ENCODE data around the gene ADAMTSL3.

GRCh38 chr15:83970295-83970890 lies 316.5 kb downstream of the ADAMTSL3 start:
- TF ChIP-seq CTCF (IDR thresholded peaks at IDR 0.05) (no peak), POLR2A (IDR thresholded peaks at IDR 0.05) (no peak)
